HepG2 (cell line): ENCODE data around the gene RAB8A.
"Not testable (repeated sequence)": the region's sequence is repeated elsewhere in the genome, so short reads cannot be mapped to it uniquely, and the experiment has no call there.

Experiments used
- ATF6 ChIP-seq: sonication (generic); formaldehyde crosslinking; conservative IDR thresholded peaks from 2 replicates; pipeline ENCODE4 v1.4.0; 2020; ENCODE audit warnings: missing genetic modification reagents
- CTCF ChIP-seq: sonication (generic); formaldehyde crosslinking; IDR thresholded peaks from 2 replicates; pipeline ENCODE4 v1.5.0; 2020; ENCODE audit warnings: mild to moderate bottlenecking, missing genetic modification reagents, moderate library complexity
- DPF2 ChIP-seq: sonication (generic); formaldehyde crosslinking; IDR thresholded peaks from 2 replicates; pipeline ENCODE4 v1.4.0; 2020; ENCODE audit warnings: mild to moderate bottlenecking, low read depth, missing genetic modification reagents, borderline replicate concordance
- E2F1 ChIP-seq: sonication (generic); formaldehyde crosslinking; IDR thresholded peaks from 2 replicates; pipeline ENCODE4 v1.5.0; 2020; ENCODE audit warnings: missing genetic modification reagents
- KLF9 ChIP-seq: IDR thresholded peaks from 2 replicates; pipeline ENCODE4 v1.6.1; 2016; ENCODE audit warnings: low read depth
- MTF2 ChIP-seq: sonication (generic); formaldehyde crosslinking; IDR thresholded peaks from 2 replicates; pipeline ENCODE4 v1.5.0; 2020; ENCODE audit warnings: missing genetic modification reagents, borderline replicate concordance
- RAD21 ChIP-seq: fragments of 450-650 bp; formaldehyde crosslinking; IDR thresholded peaks from 2 replicates; pipeline ENCODE4 v1.5.0; 2020; ENCODE audit warnings: mild to moderate bottlenecking
- SCMH1 ChIP-seq: sonication (generic); formaldehyde crosslinking; IDR thresholded peaks from 2 replicates; pipeline ENCODE4 v1.9.0; 2021; ENCODE audit warnings: missing genetic modification reagents, mild to moderate bottlenecking, borderline replicate concordance
- TRAFD1 ChIP-seq: sonication (generic); formaldehyde crosslinking; IDR thresholded peaks from 2 replicates; pipeline ENCODE4 v1.5.1; 2020; ENCODE audit warnings: missing genetic modification reagents, mild to moderate bottlenecking, borderline replicate concordance
- YY1 ChIP-seq: IDR thresholded peaks from 2 replicates; pipeline ENCODE4 v1.6.1; 2011; ENCODE audit warnings: low read length, low read depth, moderate library complexity, mild to moderate bottlenecking; ENCODE audit not compliant: insufficient read depth, insufficient replicate concordance
- ZNF263 ChIP-seq: sonication (generic); formaldehyde crosslinking; IDR thresholded peaks from 2 replicates; pipeline ENCODE4 v1.4.0; 2020; ENCODE audit warnings: missing genetic modification reagents
- ZNF282 ChIP-seq: fragments of 450-650 bp; IDR thresholded peaks from 2 replicates; pipeline ENCODE4 v1.6.1; 2018; ENCODE audit not compliant: partially characterized antibody
- ZNF644 ChIP-seq: IDR thresholded peaks from 2 replicates; pipeline ENCODE4 v1.6.1; 2016; ENCODE audit warnings: low read depth

GRCh38 chr19:16178866-16179265 lies 67.2 kb downstream of the RAB8A start:
- not testable (repeated sequence) for TF ChIP-seq SCMH1; TRAFD1; YY1; ZNF263 (CRISPR knock-in tag); RAD21 (CRISPR knock-in tag); CTCF; E2F1; ATF6 (CRISPR knock-in tag); KLF9 (CRISPR knock-in tag); ZNF282; MTF2; ZNF644 (CRISPR knock-in tag); DPF2 (CRISPR knock-in tag)
